HFF-Myc (cell line): Measurements from ENCODE around the gene PTPRN2.
"Not testable (repeated sequence)": the region's sequence is repeated elsewhere in the genome, so short reads cannot be mapped to it uniquely, and the experiment has no call there.

Experiments
- DNase-seq: peaks from one replicate; pipeline ENCODE4 v3.0.0-alpha.2; 2011; ENCODE audit warnings: low read depth; ENCODE audit errors: extremely low read depth
- H3K4me3 ChIP-seq: replicated peaks from 2 replicates; pipeline ENCODE4 v1.5.1; 2011; ENCODE audit warnings: low read depth, mild to moderate bottlenecking, control low read depth, low read length
- TF ChIP-seq, protein P1 (sequence below): IDR thresholded peaks from 2 replicates; pipeline ENCODE4 v1.5.1; 2012; ENCODE audit warnings: mild to moderate bottlenecking, low read depth, low read length, control low read depth; ENCODE audit errors: missing control alignments

PTPRN2 gene

DNA sequence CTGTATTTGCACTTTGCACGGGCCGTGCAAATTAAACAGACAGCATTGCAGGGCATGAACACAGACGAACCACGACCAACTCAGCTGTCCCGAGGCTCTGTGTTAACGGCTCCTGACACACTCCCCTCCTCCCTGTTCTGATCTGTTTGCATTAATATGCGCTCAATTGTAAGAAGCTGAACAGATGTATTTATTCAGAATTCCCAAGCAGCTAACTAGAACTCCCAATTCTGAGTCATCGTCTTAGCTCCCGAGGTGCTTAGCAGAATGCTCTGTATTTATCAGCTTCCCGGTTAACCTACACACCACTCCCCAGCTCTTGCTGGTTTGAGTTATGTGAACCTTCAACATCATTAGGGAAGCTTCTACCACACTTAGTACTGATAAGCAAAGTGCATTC, 286.4 kb downstream of the PTPRN2 start:
- no peak overlapping the region for H3K4me3 ChIP-seq
- TF ChIP-seq, protein P1, sequence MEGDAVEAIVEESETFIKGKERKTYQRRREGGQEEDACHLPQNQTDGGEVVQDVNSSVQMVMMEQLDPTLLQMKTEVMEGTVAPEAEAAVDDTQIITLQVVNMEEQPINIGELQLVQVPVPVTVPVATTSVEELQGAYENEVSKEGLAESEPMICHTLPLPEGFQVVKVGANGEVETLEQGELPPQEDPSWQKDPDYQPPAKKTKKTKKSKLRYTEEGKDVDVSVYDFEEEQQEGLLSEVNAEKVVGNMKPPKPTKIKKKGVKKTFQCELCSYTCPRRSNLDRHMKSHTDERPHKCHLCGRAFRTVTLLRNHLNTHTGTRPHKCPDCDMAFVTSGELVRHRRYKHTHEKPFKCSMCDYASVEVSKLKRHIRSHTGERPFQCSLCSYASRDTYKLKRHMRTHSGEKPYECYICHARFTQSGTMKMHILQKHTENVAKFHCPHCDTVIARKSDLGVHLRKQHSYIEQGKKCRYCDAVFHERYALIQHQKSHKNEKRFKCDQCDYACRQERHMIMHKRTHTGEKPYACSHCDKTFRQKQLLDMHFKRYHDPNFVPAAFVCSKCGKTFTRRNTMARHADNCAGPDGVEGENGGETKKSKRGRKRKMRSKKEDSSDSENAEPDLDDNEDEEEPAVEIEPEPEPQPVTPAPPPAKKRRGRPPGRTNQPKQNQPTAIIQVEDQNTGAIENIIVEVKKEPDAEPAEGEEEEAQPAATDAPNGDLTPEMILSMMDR, result no peak
- no peak for DNase-seq

DNA sequence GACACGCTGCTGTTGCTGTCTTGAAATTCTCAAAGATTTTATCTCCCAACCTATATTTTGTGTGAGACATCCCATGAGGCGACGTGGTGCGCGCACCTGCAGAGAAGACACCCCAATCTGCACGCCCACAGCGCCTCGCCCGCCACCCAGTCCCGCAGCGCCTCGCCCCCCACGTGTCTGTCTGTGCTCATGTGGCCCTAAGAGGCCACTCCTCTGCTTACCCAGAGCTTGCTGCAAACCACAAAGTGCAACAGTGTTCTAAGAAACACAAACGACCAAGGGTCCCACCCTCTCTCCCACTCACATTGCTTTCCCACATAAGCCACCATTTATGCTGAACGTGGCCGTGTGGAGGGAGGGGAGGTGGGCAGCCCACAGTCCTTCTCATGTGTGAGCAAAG, 287.2 kb downstream of the PTPRN2 start:
- DNase-seq, result no peak
- no peak overlapping the region for H3K4me3 ChIP-seq
- TF ChIP-seq, protein P1, result no peak

DNA sequence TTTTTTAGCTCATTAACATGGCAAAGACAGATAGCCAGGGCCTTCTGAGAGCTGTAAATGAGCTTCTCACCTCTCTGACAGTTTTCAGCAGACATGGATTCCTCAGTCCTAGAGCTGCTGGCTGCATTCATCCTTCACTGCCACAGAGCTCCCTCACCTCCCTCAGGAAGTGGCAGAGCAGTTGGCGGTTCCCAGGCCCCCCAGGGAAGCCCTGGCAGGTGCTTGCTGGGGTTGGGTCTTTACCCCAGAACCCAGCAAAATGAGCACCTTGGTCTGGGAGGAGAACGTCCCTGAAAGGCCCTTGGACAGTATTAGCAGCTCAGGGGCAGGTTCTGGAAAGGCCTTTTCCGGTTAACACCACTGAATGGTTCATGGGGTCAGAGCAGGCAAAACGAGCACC, 288.0 kb downstream of the PTPRN2 start:
- DNase-seq, result no peak
- TF ChIP-seq, protein P1, result no peak
- H3K4me3 ChIP-seq, result no peak overlapping the region

DNA sequence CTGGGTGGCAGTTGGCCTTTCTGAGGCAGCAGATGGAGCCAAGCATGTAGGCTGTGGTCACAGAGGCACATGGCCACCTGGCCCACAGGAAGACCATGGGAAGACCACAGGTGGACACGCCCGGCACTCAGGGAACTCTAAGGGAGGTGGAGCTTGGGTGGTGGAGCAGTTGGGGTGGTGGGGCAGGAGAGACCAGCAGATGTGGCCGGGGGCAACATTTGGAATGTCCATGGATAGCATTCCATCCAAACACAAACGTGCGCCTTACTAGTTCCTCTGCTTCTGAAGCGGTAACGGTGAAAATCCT, 290.9 kb downstream of the PTPRN2 start:
- TF ChIP-seq, protein P1, result no peak
- DNase-seq, result no peak
- H3K4me3 ChIP-seq, result no peak overlapping the region

DNA sequence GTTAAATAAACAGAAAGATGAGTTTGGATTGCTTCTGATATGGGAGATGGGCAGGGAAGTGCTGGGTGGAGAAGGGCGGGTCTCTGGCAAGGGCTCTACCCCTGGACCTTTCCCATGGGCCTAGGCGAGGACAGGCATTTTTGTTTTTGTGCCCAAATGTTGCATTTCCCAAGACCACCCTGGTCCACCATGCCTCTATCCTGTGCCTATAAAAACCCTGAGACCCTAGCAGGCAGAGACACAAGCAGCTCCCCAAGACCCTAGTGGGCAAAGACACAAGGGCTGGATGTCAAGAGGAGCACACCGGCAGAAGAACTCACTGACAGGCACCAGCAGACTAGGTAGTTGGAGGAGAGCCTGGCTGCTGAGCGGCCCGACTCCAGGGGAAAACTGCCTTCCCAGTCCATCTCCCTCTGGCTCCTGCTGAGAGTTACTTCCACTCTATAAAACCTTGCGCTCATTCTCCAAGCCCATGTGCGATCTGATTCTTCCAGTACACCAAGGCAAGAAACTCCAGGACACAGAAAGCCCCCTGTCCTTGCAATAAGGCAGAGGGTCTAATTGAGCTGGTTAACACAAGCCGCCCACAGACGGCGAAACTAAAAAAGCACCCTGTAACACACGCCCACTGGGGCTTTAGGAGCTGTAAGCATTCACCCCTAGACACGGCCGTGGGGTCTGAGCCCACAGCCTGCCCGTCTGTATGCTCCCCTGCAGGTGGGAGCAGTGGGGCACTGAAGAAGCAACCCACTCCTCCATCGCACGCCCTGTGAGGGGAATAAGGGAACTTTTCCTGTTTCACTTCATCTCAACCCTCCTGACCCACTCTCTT, 291.4 kb downstream of the PTPRN2 start:
- TF ChIP-seq, protein P1, result no peak
- no peak overlapping the region for H3K4me3 ChIP-seq
- DNase-seq, result no peak

DNA sequence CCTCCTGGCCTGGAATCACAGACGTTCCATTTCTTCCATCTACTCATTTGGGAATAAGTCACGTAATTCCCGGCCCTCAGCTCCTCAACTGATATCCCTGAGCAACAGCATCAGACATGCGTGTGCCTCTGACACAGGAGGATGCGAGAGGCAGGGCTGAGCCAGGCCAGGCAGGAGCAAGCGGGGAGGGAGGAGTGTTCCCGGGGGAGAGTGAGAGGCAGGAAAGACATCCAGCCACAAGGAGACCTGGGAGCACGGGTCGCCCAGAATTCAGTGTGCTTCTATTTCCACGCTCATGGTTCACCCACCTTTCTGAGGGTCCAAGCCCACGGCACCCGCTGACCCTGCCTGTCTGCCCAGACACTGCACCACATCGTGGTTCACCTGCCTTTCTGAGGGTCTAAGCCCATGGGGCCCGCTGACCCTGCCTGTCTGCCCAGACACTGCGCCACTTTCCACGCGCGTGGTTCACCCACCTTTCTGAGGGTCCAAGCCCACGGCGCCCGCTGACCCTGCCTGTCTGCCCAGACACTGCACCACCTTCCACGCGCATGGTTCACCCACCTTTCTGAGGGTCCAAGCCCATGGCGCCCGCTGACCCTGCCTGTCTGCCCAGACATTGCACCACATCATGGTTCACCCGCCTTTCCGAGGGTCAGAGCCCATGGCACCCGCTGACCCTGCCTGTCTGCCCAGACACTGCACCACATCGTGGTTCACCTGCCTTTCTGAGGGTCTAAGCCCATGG, 293.0 kb downstream of the PTPRN2 start:
- not testable (repeated sequence) for DNase-seq

DNA sequence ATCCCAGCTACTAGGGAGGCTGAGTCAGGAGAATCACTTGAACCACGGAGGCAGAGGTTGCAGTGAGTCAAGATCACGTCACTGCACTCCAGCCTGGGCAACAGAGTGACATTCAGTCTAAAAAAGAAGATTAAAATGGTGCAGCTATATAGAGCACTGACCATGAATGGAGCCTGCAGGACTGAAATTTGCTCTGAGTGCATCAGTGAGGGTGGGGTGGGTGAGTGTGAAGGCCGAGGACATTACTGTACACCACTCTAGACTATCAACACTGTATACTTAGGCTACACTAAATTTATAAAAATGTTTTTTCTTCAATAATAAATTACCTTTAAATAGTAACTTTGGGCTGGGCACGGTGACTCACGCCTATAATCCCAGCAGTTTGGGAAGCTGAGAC, 294.7 kb downstream of the PTPRN2 start:
- TF ChIP-seq, protein P1, result no peak
- H3K4me3 ChIP-seq, result no peak overlapping the region
- no peak for DNase-seq

More for the DNA sequence above, 293.0 kb downstream of the PTPRN2 start:
- not testable (repeated sequence) for H3K4me3 ChIP-seq
